ENCODE measurements around the gene ARID1B.

GRCh38 chr6:156949376-156949775 is 172.2 kb downstream of the ARID1B start:
- no peak for TF ChIP-seq CTCF (IDR thresholded peaks at IDR 0.05)
- TF ChIP-seq, protein P1, sequence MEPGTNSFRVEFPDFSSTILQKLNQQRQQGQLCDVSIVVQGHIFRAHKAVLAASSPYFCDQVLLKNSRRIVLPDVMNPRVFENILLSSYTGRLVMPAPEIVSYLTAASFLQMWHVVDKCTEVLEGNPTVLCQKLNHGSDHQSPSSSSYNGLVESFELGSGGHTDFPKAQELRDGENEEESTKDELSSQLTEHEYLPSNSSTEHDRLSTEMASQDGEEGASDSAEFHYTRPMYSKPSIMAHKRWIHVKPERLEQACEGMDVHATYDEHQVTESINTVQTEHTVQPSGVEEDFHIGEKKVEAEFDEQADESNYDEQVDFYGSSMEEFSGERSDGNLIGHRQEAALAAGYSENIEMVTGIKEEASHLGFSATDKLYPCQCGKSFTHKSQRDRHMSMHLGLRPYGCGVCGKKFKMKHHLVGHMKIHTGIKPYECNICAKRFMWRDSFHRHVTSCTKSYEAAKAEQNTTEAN (CRISPR knock-in tag; IDR thresholded peaks at IDR 0.05): no peak
- TF ChIP-seq, protein P2, sequence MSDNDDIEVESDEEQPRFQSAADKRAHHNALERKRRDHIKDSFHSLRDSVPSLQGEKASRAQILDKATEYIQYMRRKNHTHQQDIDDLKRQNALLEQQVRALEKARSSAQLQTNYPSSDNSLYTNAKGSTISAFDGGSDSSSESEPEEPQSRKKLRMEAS (CRISPR knock-in tag; IDR thresholded peaks at IDR 0.05): no peak
- TF ChIP-seq NFE2L1 (CRISPR knock-in tag; IDR thresholded peaks at IDR 0.05): no peak
- no peak for TF ChIP-seq NR1H2 (CRISPR knock-in tag; IDR thresholded peaks at IDR 0.05)
- no peak for TF ChIP-seq IRF2 (CRISPR knock-in tag; IDR thresholded peaks at IDR 0.05; ENCODE audit: borderline replicate concordance, low read depth)
- TF ChIP-seq CBFB (CRISPR knock-in tag; IDR thresholded peaks at IDR 0.05; ENCODE audit: low read depth): no peak
- TF ChIP-seq ZNF423 (CRISPR knock-in tag; IDR thresholded peaks at IDR 0.05): no peak
- TF ChIP-seq MXD4 (CRISPR knock-in tag; IDR thresholded peaks at IDR 0.05; ENCODE audit: borderline replicate concordance): no peak
